ENCODE data around the gene ECSIT. TPM values are rescaled to one million over a fixed set of nuclear protein-coding genes. Genes with fewer than 3 reads are reported as not detected.

Gene ECSIT
- total and polyA plus RNA-seq, 2 donors (not counting 1 experiment from before 2014, with no cell fraction given): 45.6 to 63.1 TPM

DNA sequence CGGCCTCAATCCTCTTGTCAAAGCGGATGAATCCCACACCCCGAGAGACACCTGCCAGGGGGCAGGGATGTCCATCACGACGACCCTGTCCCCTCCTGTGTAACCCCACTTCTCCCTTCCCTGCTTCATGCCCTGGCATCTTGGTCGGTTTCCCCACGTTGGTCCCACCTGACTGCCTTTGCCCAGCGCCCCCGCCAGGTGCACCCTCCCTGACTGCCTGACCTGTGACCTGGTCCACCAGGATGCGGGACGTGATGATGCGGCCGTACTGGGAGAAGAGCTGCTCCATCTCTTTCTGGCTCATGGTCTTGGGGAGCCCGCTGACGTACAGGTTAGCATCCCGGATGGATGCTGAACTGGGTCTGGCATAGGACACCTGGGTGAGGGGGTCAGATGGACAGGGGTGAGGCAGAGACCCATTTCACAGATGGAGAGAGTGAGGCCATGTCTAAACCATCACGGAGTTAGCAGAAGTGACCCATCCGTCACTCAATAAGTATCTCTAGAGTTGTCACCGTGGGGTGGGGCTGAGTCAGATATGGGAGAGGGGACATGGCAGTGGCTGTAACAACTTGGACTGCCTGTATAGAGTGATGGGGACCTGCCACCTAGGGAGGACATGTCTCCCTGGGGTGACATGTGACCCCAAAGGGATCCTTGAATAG is 70.6 kb downstream of the ECSIT start:
- no peak for DNase-seq
- H3K27me3 ChIP-seq (replicated peaks in 1 of 4; ENCODE audit: control extremely low read depth in 1 of 4, control insufficient read depth in 3 of 4, insufficient read depth in 4 of 4, low read length in 3 of 4): peaks cover 0 to 11% (median 0%) of the 10 kb centered on the region in 4 experiments
- H3K27ac ChIP-seq (ENCODE audit: low read length in 2 of 2): no peak overlapping the region
- H3K4me3 Mint-ChIP-seq: no peak overlapping the region
- H3K27ac Mint-ChIP-seq: no peak overlapping the region
- intact Hi-C loops (cut with micrococcal nuclease): no loop called here
- H3K36me3 ChIP-seq (replicated peaks in 1 of 2; ENCODE audit: control extremely low read depth in 1 of 2, control insufficient read depth in 1 of 2, extremely low read depth in 1 of 2, insufficient read depth in 2 of 2, low read length in 1 of 2): no peaks in the 10 kb centered on the region
- ChIA-PET CTCF (no interaction called here), POLR2A (no interaction called here)
- no peak for TF ChIP-seq EZH2 (IDR thresholded peaks at IDR 0.05; ENCODE audit: borderline replicate concordance, insufficient read depth, low read depth, low read length, poor library complexity, severe bottlenecking)
- TF ChIP-seq, protein P1, sequence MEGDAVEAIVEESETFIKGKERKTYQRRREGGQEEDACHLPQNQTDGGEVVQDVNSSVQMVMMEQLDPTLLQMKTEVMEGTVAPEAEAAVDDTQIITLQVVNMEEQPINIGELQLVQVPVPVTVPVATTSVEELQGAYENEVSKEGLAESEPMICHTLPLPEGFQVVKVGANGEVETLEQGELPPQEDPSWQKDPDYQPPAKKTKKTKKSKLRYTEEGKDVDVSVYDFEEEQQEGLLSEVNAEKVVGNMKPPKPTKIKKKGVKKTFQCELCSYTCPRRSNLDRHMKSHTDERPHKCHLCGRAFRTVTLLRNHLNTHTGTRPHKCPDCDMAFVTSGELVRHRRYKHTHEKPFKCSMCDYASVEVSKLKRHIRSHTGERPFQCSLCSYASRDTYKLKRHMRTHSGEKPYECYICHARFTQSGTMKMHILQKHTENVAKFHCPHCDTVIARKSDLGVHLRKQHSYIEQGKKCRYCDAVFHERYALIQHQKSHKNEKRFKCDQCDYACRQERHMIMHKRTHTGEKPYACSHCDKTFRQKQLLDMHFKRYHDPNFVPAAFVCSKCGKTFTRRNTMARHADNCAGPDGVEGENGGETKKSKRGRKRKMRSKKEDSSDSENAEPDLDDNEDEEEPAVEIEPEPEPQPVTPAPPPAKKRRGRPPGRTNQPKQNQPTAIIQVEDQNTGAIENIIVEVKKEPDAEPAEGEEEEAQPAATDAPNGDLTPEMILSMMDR (IDR thresholded peaks at IDR 0.05): no peak
- peaks cover 0 to 3% of the 10 kb centered on the region in 2 donors for H3K4me1 ChIP-seq (ENCODE audit: control insufficient read depth in 2 of 2, insufficient read depth in 2 of 2, low read length in 2 of 2)
- H3K4me3 ChIP-seq (ENCODE audit: control extremely low read depth in 1 of 5, extremely low read depth in 1 of 5, insufficient read depth in 1 of 5, low read depth in 2 of 5, low read length in 4 of 5): no peak overlapping the region
- WGBS (ENCODE audit: insufficient coverage): 85% methylated on average over 18 of the region's 19 CpGs
- peaks cover 0 to 4% (median 0%) of the 10 kb centered on the region in 3 donors for H3K9me3 ChIP-seq (ENCODE audit: control extremely low read depth in 1 of 3, control insufficient read depth in 2 of 3, insufficient read depth in 1 of 3, low read length in 2 of 3)
- H2AFZ ChIP-seq (ENCODE audit: insufficient read depth, low read depth, low read length, poor library complexity, severe bottlenecking): no peak overlapping the region
- no peak overlapping the region for H3K9ac ChIP-seq (ENCODE audit: low read length)
- ATAC-seq (ENCODE audit: low read depth): no peak
- no peak overlapping the region for H3K4me2 ChIP-seq (replicated peaks; ENCODE audit: low read depth, low read length, poor library complexity, severe bottlenecking)
- H3K4me1 Mint-ChIP-seq: peaks cover under 1% of the 10 kb centered on the region
- H3K79me2 ChIP-seq (ENCODE audit: control insufficient read depth, insufficient read depth, low read length): no peaks in the 10 kb centered on the region
- no peaks in the 10 kb centered on the region for H3K27me3 Mint-ChIP-seq
- no peaks in the 10 kb centered on the region for H3K9me3 Mint-ChIP-seq (ENCODE audit: insufficient read depth)
- no peaks in the 10 kb centered on the region for H4K20me1 ChIP-seq (ENCODE audit: control insufficient read depth, insufficient read depth, low read length, poor library complexity, severe bottlenecking)

DNA sequence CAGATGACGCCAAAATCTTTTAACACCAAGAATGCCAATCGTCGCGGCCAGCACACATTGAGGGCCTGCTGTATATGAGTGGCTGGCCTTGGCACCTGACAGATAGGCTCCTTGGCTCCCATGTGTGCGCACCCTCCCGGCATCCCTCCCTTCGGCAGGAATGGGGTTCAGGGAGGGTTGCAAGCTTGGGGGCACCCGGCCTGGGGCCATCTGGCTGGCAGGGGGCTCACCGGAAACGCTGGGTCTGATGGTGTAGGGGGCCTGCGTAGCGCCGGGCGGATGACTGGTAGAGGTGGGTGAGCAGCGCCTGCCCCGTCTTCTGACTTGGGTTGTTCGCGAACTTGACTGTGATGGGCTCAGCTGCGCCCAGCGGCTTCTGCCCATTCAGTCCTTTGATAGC is 71.1 kb downstream of the ECSIT start:
- Histone ChIP-seq H3K9ac (ENCODE audit: low read length) (no peak overlapping the region), H3K4me1 (ENCODE audit: control insufficient read depth in 2 of 2, insufficient read depth in 2 of 2, low read length in 2 of 2) (peaks cover 0 to 3% of the 10 kb centered on the region in 2 donors), H3K36me3 (replicated peaks in 1 of 2; ENCODE audit: control extremely low read depth in 1 of 2, control insufficient read depth in 1 of 2, extremely low read depth in 1 of 2, insufficient read depth in 2 of 2, low read length in 1 of 2) (no peaks in the 10 kb centered on the region), H3K9me3 (ENCODE audit: control extremely low read depth in 1 of 3, control insufficient read depth in 2 of 3, insufficient read depth in 1 of 3, low read length in 2 of 3) (peaks cover 0 to 4% (median 0%) of the 10 kb centered on the region in 3 donors), H3K4me3 (ENCODE audit: control extremely low read depth in 1 of 5, extremely low read depth in 1 of 5, insufficient read depth in 1 of 5, low read depth in 2 of 5, low read length in 4 of 5) (no peak overlapping the region), H3K79me2 (ENCODE audit: control insufficient read depth, insufficient read depth, low read length) (no peaks in the 10 kb centered on the region), H3K4me2 (replicated peaks; ENCODE audit: low read depth, low read length, poor library complexity, severe bottlenecking) (no peak overlapping the region), H3K27me3 (replicated peaks in 1 of 4; ENCODE audit: control extremely low read depth in 1 of 4, control insufficient read depth in 3 of 4, insufficient read depth in 4 of 4, low read length in 3 of 4) (peaks cover 0 to 11% (median 0%) of the 10 kb centered on the region in 4 experiments), H3K27ac (ENCODE audit: low read length in 2 of 2) (no peak overlapping the region), H4K20me1 (ENCODE audit: control insufficient read depth, insufficient read depth, low read length, poor library complexity, severe bottlenecking) (no peaks in the 10 kb centered on the region), H2AFZ (ENCODE audit: insufficient read depth, low read depth, low read length, poor library complexity, severe bottlenecking) (no peak overlapping the region)
- no peak for DNase-seq
- CTCF ChIA-PET: interaction anchor here (0.6 kb wide), 1 partner anchor 47 kb away, joined by 3 read pairs; no protein-coding TSS in a partner anchor
- intact Hi-C loops (cut with micrococcal nuclease): no loop called here
- POLR2A ChIA-PET: no interaction called here
- Mint-ChIP-seq H3K27me3 (no peaks in the 10 kb centered on the region), H3K4me3 (no peak overlapping the region), H3K4me1 (peaks cover 3% of the 10 kb centered on the region), H3K9me3 (ENCODE audit: insufficient read depth) (no peaks in the 10 kb centered on the region), H3K27ac (no peak overlapping the region)
- no peak for ATAC-seq (ENCODE audit: low read depth)
- TF ChIP-seq EZH2 (IDR thresholded peaks at IDR 0.05; ENCODE audit: borderline replicate concordance, insufficient read depth, low read depth, low read length, poor library complexity, severe bottlenecking): no peak
- TF ChIP-seq, protein P1 (IDR thresholded peaks at IDR 0.05): no peak
- 94% methylated on average over 20 of the region's 20 CpGs for WGBS (ENCODE audit: insufficient coverage)

Data from B cell (primary cell).